GM18511 (cell line): ENCODE data around the gene INSM1.

ENCODE experiments used
- ATAC-seq: cut with Tn5 transposase; IDR thresholded peaks from one replicate; pipeline ENCODE4 v1.9.1; 2021; ENCODE audit warnings: mild to moderate bottlenecking, moderate library complexity; ENCODE audit not compliant: unreplicated experiment

INSM1 gene

DNA sequence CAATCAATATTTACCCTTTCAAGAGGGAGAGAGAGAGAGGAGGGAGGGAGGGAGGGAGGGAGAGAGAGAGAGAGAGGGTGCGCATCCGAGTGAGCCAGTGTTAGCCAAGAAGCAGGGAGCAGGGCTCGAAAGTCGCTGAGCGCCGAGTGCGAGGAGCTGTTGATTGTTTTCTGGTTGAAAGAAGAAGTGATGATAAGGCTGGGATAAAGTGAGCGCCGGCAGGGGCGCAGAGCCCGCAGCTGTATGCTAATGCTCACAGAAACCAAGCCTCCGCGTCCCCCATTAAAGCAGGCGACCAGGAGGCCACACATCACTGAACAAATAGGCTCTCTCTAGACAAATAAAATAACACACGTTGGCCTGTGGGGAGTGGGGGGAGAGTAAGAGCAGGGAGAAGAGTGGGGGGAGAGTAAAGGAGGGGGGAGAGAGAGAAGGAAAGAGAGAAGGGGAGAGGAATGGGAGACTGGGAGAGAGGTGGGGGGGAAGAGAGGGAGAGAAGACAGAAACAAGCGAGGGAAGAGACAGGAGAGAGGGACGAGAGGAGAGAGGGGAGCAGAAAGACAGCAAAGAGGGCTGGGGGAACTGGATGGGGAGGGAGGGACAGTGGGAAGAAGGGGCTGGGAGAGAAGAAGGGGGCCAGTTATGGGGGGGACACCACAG lies 5.0 kb upstream of the INSM1 start:
- no peak for ATAC-seq

DNA sequence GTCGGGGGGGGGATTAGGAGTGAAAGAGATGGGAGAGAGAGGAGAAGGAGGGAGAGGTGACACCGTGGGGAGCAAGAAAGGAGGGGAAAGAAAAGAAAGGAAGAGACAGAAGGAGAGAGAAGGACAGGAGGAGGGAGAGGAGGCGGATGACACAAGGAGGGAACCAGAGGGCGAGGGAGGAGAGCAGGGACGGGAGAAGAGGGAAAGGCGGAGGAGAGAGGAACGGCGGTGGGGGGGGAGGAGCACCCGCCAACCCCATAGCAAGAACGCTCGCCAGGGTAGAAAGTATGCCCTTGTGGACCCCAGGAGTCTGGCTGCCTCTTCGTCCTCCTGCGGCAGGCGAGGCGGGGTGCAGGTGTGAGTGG lies 4.5 kb upstream of the INSM1 start:
- no peak for ATAC-seq

DNA sequence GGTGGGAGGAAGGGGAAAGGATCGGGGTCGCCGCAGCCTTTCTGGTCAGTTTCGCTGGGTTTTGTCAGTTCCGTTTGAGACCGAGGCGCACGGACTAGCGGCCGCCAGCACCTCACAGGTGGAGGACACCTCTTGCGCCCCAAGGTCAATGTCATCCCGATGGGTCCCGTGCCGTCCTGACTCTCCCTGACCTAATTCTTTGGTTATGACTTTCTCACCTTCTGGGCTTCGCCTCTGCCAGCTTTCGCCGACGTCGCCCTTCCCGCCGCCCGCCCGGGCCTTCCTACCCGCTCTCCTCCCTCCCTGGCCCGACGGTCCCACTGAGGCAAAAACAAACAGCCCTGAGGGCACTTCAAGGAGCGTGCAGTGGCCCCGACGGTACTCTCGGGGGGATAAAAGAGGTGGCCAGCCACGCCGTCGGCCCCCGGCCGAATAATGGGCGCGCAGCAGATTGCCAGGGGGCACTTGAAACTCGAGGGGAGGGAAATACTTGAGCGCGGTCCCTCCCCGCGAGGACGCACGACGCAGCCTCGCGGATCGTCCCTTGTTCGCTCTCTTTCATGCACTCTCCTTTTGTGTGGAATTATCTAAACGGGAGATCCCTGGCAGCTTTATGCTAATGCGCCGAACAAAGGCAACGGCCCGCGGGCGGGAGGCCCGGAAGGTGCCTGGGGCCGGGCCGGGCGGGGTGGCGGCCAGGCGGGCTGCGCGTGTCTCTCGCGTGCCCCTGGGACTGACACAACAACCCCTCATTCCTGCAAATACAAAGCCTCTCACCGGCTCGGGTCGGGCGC lies 3.9 kb upstream of the INSM1 start:
- no peak for ATAC-seq

DNA sequence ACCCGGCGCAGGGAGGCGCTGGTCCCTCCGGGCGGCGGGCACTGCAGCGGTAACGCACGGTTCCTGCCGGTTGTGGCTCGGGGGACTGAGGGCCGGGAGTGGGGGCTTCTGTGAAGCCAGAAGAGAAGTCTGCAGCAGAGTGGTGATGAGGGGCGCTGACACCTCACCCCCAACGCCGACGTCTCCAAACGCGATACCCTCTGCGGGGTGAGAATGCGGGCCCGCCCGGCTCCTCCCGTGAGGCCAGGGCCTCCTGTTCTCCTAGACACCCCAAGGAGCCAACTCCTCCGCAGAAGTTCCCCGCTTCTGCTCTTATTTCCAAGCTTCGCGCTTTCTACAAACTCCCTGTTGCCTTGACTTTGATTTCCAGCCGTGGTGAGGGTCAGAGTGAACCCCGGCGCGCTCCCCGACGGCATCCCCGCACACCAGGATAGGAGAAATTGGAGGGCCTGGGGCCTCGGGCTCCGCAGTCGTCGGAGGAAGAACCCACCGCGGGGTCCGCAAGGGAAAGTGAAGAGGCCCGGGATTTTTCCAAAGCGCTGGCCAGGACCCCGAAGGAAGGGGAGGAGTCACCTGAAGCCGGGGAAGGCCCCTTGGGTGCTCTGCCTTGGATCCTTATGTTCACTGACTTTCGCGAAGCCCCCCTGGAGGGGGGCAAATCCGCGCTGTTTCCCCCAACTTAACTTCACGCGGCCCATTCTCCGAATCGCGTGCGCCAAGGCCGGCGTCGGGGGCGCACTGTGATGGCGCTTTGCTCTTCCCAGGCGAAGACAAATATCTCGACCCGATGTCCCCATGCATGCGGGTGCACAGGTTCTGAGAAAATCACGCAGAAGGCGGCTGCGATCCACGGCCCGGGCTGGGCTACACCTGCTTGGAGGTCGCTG lies 3.1 kb upstream of the INSM1 start:
- no peak for ATAC-seq

DNA sequence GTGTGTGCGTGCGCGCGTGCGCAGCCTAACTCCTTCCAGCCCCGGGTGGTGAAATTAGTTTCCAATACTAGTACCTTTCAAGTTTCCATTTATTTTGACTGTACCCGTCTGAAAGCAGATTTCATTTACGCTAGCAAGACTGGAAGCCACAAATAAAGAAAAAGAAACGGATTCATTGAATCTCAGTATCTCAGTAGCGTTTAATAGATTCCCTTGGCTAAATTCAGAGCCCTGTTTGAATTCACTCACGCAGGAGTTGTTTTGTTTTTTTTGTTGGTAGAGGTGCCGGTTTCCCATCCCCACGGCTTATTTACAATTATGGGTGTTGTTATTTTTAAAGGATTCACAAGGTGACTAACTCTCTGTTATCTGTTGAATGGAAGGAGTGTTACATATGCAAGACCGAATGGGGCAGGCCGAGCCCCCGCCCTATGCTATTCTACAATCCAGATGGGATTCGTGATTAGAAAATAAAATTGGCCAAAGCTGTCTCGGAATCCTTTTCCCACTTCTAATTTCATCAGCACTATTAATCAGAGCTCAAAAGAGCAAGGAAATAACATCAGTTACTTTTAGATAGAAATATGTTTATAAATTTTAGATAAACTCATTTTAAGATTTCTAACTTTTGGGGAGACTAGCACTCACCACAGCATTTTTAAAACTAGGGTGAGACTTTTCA lies 2.3 kb upstream of the INSM1 start:
- ATAC-seq = no peak

DNA sequence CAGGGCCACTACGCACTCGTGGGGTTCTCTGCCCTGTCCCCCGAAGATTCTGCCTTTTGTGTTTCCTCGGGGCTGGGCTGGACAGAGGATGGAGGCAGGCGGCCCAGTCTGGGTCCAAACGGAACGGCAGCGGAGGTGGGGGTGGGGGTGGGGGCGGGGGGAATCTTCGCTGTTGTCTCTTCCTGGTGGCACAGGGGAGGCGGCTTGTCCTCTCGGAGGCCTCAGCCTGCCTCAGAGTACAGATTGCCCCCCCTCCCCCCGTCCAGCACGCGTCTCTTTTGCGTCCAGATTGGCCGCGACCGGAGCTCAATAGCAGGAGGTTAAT lies 1.4 kb upstream of the INSM1 start:
- no peak for ATAC-seq

DNA sequence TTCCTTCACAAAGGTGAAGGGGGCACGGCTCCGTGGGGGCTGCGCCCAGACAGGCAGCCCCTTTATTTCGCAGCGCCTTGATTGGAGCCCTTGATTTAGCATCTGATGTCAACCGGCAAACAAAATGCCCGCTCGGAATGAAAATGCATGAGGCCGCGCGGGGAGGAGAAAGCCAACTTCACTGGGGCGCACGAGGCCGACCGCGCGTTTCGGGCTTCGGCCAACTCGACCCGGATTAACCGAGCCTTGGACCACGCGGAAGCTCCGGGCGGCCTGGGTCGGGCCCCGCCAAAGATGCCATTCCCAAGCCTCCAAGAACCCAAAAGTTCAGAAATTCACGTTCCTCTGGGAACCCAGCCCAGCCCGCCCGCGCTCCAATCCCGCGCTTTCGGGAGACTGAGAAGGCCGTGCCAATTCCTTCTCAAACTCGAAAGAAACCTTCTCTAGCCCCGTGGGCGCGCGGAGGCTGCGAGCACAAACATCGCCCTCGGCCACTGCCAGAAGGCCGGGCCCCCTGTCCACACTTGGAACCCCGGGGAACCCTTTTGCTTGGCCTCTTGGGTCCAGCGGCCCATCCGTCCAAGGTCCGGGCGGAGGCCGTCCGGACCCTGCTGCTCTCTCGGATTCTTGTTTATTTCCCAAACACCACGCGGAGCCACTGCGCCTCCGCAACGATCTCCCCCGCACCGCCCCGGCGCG lies 879 bp upstream of the INSM1 start:
- ATAC-seq = no peak

DNA sequence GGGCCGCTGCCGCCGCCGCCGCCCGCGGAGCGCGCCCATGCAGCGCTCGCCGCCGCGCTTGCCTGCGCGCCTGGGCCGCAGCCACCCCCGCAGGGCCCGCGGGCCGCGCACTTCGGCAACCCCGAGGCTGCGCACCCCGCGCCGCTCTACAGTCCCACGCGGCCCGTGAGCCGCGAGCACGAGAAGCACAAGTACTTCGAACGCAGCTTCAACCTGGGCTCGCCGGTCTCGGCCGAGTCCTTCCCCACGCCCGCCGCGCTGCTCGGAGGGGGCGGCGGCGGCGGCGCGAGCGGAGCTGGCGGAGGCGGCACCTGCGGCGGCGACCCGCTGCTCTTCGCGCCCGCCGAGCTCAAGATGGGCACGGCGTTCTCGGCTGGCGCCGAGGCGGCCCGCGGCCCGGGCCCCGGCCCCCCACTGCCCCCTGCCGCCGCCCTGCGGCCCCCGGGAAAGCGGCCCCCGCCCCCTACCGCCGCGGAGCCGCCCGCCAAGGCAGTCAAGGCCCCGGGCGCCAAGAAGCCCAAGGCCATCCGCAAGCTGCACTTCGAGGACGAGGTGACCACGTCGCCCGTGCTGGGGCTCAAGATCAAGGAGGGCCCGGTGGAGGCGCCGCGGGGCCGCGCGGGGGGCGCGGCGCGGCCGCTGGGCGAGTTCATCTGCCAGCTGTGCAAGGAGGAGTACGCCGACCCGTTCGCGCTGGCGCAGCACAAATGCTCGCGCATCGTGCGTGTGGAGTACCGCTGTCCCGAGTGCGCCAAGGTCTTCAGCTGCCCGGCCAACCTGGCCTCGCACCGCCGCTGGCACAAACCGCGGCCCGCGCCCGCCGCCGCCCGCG lies 730 bp downstream of the INSM1 start:
- no peak for ATAC-seq

DNA sequence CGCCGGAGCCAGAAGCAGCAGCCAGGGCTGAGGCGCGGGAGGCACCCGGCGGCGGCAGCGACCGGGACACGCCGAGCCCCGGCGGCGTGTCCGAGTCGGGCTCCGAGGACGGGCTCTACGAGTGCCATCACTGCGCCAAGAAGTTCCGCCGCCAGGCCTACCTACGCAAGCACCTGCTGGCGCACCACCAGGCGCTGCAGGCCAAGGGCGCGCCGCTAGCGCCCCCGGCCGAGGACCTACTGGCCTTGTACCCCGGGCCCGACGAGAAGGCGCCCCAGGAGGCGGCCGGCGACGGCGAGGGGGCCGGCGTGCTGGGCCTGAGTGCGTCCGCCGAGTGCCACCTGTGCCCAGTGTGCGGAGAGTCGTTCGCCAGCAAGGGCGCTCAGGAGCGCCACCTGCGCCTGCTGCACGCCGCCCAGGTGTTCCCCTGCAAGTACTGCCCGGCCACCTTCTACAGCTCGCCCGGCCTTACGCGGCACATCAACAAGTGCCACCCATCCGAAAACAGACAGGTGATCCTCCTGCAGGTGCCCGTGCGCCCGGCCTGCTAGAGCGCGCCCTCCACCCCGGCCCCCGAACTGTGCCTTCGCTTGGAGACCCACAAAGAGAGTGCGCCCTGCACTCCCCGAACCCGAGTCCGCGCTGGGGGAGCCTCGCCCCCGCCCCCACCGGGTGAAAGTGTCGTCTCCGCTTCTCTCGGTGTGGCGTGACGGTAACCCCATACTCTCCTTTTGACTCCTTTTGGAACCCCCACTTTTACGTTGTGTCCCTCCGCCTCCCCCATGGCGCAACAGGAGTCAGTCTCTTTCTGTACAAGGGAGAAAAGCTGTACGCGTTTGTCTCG lies 1.6 kb downstream of the INSM1 start:
- ATAC-seq = no peak

DNA sequence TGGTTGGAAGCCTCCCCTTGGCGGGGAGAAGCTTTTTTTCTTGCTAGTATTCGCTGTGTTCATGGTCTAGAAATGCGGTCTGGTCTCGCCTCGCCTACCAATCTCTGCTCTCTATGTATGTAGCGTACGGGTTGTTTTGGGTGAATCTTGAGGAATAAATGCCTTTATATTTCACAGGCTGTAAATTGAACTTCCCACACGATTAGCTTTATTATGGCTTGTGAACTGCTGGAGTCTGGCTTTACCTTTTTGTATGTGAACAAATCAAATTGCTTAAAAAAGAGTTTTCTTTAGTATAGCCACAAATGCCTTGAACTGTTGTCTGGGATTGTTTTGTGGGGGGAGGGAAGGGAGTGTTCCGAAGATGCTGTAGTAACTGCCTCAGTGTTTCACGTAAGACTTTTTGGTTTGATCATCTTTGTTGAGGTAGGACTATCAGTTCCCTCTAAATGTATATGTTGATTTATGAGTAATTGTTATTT lies 2.2 kb downstream of the INSM1 start:
- ATAC-seq = no peak

DNA sequence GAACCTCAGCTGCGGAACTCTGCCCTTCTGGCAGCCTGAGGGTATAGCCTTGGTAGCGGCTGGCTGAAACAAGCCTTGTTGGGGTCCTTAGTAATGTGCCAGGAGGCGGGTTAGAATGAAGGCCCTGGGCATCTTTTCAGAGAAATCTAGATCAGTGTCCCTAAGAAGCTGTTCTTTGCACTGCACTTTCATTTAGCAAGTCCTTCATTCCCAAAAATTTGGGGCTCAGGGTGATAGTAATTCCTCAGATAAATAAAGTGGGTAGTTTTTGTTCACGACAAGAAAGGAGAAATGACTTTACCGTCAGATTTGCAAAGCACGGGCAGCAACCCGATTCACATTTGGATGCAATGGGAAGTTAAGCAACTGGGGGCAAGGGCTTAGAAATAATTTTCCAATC lies 3.2 kb downstream of the INSM1 start:
- ATAC-seq = no peak

DNA sequence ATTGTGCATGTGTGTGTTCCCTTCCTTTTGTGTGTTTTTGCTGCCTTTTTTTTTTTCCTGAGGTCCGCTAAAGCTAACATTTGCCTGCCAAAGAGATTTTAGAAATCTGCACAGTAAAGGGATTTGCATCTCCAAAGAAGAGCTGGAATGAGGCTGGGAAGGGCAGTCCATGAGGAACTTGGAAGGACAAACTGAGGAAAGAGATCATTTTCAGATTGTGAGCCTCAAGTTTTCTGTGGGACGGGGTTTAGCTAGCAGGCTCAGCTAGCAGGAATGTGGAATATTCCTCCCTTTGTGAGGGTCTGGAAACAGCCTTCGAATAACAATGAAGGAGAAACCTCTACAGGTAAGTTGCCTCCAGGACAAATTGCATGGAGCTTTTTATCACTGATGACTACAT lies 3.8 kb downstream of the INSM1 start:
- ATAC-seq = no peak

DNA sequence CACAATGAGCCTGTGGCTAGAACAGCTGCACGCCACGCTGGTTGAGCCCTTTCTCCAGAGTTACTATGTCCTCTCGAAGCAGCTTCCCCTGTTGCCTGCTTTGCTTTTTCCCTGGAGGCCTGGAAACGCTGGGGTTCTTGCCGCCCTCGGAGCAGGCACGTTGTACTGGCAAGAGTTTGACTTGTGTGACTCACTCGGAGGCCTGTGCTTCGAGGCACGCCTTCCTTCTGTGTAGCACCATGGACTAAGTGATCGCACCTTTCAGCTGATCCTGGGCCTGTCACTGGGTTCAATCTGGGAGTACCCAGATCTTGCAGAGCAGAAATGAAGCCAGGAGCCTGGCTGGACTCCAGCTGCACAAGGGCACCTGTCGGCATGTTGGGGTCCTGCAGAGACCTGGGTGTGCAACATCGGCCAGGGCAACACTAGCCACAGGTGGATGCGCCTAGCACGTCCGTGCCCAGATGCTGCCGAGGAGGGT lies 5.2 kb downstream of the INSM1 start:
- no peak for ATAC-seq

DNA sequence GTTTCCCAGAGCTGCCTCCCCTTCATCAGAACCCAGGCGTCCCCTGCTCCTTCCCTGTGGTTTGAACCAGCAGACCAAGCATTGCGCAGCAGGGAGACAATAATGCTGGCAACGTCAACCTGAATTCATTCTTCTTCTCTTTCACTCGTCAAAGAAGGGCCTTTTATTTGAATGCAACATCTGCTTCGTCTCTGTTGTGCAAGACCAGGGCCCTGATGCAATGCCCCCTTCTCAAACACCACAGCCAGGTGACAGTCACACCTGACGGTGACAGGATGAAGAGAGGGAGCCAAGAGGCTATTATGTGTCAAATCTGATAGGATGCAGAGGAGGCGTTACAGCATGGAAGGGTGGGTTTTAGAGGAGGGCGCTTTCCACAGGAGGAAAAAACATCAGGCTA lies 8.0 kb downstream of the INSM1 start:
- ATAC-seq = no peak

DNA sequence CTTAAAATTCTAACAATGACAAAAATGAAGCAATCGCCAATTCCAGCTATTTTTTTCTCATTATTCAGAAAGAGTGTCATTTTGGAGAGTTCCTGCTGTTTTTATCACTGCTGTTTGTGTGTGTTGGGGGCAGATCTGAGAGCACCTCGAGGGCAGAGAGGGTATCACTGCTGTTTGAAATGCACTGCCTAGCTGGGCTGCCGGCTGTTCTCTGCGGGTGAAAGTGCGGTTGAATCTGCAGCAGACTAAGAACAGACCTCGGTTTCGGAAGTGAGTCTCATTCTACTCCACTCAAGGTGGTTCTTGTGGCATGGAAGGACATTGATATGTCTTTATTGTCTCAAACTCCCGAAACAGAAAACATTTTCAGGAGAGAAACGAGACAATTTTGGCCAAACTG lies 18.3 kb downstream of the INSM1 start:
- no peak for ATAC-seq

DNA sequence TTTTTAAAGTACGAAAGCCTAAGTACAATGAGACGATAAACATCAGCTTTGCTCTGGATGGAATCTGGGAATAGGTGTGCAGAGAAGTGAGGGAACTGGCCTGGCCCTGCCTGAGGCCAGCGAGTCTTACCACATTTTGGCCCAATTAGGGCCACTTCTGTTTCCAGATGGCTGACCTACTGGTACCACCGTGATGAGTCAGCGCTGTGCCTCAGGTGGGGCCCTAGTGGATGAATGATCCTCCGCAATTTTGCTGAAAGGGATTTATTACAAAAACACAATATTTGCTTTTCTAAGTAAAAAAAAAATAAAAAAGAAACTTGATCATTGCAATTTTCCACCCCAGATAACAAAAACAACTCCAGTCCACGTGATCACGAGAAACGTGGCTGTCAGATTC lies 22.5 kb downstream of the INSM1 start:
- no peak for ATAC-seq

DNA sequence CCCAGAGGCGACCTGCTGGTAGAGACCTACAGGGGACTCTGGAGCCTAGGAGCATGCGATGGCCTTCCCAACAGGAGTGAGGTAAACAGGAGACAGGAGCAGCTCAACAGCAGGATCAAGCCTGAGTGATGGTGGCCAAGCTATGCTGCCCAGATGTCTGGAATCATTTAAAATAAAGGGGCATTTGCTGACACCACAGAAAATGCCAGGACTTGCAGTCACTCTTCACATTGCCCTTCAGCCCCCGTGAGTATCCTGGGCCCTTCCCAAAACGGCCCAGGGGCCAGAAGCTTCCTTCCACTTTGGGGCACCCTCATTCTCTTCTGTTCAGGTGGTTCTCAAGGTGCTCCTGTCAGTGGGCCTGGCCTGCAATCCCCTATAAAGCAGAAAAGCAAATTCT lies 23.2 kb downstream of the INSM1 start:
- no peak for ATAC-seq

DNA sequence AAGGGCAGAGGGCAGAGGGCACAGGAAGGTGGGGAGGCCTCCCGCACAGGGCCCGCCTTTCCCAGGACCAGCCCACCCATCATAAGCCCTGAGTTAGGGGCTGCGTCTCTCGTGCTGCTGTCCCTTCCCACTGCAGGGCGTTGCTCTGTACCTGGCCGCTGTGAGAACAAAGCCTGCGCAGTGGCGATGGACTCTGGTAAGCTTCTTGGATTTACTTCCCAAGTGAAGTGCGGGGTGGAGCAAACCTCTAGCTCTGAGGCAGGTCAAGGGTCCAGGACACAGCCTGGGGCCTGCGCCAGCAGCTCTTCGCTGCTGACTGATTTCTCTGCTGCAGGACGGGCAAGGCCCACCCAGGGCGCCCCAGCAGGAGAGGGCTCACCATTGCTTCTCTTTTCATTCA lies 23.9 kb downstream of the INSM1 start:
- no peak for ATAC-seq
